Activated gamma-delta T cell treated with Interleukin-2 at 50 U/mL for 16 hours (primary cell): Measurements from ENCODE around the gene GPC5.
"Not testable (repeated sequence)": the region's sequence is repeated elsewhere in the genome, so short reads cannot be mapped to it uniquely, and the experiment has no call there.

Experiments
- DNase-seq: peaks from one replicate; pipeline ENCODE4 v3.0.0-alpha.2; 2020

The GPC5 gene

DNA sequence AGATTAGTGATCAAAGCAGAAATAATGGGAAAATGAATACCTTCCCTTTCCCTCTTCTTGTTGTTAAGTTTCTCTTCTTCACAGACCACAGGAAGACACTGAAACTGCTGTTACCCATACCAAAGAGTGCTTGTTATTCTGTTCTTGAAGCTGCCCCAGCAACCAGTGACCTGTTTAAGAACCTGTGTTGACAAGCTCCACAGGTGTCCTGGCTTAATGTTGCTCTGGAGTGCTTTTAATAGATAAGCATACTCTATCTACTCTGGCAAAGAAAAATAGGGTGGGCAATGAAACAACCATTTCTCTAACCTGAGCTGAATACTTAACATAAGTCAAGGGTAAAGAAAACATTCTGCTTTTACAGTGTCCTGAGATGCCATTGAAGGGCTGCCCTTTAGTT lies 1321.4 kb downstream of the GPC5 start:
- no peak for DNase-seq

DNA sequence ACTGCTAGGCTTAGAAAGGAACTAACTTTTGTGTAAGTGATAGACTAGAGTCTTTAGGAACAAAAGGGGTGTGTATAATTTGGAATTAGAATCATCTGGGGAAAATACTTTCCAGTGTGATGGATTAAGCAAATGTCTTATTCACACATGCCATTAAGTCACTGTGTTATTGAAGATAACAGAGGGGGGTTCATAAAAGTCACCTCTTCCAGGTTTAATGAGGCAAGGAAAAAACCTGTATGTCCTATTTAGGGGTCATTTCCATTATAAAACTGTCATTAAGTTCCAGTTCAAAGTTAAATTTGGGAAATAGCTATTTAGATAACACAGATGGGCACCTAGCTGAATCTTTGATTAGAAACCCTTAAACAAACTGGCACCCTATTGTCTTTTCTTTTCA lies 1323.2 kb downstream of the GPC5 start:
- DNase-seq: no peak

GRCh38 chr13:92727118-92727517 lies 1328.7 kb downstream of the GPC5 start:
- DNase-seq: no peak

- DNase-seq: no peak
Measured at GRCh38 chr13:92734068-92734467, 1335.6 kb downstream of the GPC5 start.

- DNase-seq: no peak
Measured at GRCh38 chr13:92734545-92734944, 1336.1 kb downstream of the GPC5 start.

- no peak for DNase-seq
Measured at GRCh38 chr13:92735909-92736308, 1337.5 kb downstream of the GPC5 start.

- no peak for DNase-seq
Measured at GRCh38 chr13:92739306-92739818, 1340.9 kb downstream of the GPC5 start.

DNA sequence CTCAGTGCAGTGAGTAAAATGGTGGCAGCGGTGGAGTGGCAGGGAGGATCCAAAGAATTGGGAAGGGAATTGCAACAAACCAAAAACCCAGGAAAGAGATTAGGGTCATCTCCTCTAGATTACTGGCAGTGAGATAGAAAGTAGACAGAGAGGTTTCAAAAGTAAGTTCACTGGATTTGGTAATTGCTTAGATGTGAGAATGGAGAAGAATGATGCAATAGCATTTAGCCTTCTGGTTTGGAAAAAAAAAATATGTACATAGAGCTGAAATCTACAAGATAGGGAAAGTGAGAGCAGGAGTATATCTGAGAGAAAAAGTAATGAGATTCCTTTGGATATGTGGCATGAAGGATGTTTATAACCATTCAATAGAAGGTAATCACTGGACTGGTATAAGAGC lies 1345.6 kb downstream of the GPC5 start:
- DNase-seq: no peak

DNA sequence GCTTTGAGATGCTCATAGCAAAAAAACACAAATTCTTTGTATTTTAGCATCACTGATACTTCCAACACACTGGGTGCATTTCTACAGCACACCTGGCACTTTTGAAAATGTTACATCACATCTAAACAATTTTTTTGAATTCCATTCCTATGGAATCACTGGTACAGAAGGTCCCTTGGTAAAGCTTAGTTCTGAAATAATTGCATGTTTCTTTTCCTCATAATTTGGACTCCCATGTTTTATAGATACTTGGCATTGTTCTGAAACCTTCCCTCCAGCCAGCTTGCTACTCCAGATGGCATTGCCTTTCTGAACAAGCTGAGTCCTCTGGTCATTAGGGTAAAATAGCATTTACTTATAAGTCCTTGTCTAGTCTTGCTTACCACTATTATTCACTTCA lies 1346.8 kb downstream of the GPC5 start:
- DNase-seq: no peak

- DNase-seq: not testable (repeated sequence)
Measured at GRCh38 chr13:92752705-92753104, 1354.3 kb downstream of the GPC5 start.

GRCh38 chr13:92761710-92762109 lies 1363.3 kb downstream of the GPC5 start:
- no peak for DNase-seq

GRCh38 chr13:92767468-92767867 lies 1369.0 kb downstream of the GPC5 start:
- DNase-seq: no peak

GRCh38 chr13:92768602-92769001 lies 1370.2 kb downstream of the GPC5 start:
- no peak for DNase-seq

DNA sequence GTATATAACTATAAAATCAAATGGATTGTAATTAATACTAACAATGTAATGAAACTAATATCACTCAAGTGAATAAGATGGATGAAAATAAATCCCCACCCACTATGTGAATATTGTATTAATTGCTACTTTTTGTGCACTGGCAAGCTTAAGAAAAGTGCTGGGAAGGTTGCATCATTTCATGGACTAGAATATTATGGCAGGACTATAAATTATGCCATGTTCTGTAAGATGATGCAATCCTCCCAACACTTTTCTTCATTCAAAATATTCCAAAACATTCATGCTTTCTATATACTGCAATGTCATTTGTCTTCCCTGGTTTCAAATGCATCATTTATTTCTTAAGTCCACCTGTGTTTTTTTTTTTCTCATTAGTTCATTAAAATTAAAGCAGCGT lies 1370.6 kb downstream of the GPC5 start:
- DNase-seq: no peak

GRCh38 chr13:92775658-92776057 lies 1377.2 kb downstream of the GPC5 start:
- no peak for DNase-seq

- no peak for DNase-seq
Measured at GRCh38 chr13:92781965-92782690, 1383.7 kb downstream of the GPC5 start.

DNA sequence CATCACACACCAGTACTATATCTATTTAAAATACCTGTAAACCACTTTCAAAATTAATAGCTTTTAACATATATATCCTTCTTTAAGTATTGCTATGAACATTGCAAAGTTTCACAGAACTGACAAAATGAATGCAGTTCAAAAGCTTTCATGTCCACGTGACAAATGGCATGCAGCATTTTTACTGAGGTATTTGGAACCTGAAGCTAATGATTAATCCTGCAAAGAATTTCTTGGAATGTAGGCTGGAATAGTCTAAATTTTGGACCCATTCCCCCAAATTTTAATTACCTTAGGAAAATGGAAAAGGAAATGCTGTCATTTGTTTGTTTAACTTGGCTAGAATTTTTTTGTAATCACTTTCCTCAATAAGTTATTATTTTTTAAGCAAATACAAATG lies 1404.4 kb downstream of the GPC5 start:
- no peak for DNase-seq

GRCh38 chr13:92804346-92804745 lies 1405.9 kb downstream of the GPC5 start:
- no peak for DNase-seq

- no peak for DNase-seq
Measured at GRCh38 chr13:92804926-92805325, 1406.5 kb downstream of the GPC5 start.

DNA sequence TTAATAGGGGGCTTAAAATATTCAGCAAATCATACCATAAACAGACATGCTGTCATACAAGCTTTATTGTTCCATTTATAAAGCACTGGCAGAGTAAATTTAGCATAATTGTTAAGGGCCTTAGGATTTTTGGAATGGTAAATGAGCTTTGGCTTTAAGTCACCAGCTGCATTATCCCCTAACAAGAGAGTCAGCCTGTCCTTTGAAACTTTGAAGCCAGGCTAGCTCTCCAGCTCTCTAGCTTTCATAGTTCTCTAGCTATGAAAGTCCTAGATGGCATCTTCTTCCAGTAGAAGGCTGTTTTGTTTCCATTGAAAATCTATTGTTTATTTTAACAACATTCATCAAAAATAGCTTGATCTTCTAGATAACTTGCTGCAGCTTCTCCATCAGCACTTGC lies 1407.3 kb downstream of the GPC5 start:
- no peak for DNase-seq

GRCh38 chr13:92806215-92806614 lies 1407.8 kb downstream of the GPC5 start:
- no peak for DNase-seq

GRCh38 chr13:92807353-92807752 lies 1408.9 kb downstream of the GPC5 start:
- no peak for DNase-seq

DNA sequence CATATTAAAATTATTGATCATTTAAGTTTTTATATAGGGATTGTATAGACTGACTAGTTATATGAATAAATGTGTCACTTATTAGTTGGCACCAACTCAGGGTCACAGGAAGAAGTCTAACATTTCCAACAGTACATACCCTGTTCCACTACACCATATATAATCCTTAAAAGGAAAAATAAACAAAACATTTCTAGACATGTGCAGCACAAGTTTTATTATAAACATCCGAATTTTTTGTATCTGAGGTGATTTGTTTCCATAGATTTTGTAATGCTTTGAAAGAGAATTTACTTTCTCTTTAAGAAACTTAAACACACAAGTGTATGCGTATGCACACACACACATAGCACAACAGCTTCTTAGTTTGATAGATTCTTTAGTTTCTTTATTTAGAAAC lies 1409.5 kb downstream of the GPC5 start:
- DNase-seq: no peak

- DNase-seq: no peak
Measured at GRCh38 chr13:92821324-92821723, 1422.9 kb downstream of the GPC5 start.

DNA sequence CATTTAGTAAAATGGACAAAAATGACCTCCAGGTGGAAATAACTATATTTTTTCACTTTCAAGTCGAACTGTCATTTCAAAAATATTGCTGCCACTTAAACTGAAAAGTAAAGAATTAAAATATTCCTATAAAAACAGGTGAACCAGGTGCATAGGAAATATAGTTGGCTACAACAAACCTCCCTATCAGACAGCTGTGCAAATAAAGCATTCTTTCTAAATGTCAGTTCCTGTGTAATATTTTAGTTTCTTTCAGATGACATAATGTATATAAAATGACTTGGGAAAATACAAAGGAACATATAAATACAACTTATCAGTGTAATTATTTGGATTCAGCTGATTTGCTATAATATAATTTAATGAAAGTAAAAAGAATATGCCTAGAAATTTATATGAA lies 1424.6 kb downstream of the GPC5 start:
- no peak for DNase-seq
